ENCODE data around the gene ACSF3.
"Not testable (repeated sequence)": the region's sequence is repeated elsewhere in the genome, so short reads cannot be mapped to it uniquely, and the experiment has no call there.

Gene ACSF3

GRCh38 chr16:89191033-89191900 lies 97.6 kb downstream of the ACSF3 start:
- in situ Hi-C loops (cut with MboI; ENCODE audit: low pct_unique_long_range_greater_than_20kb, low sequenced_read_pairs): no loop called here

GRCh38 chr16:89191901-89192185 lies 98.2 kb downstream of the ACSF3 start:
- in situ Hi-C loops (cut with MboI; ENCODE audit: low pct_unique_long_range_greater_than_20kb, low sequenced_read_pairs): no loop called here
- DNase-seq: no peak

More at GRCh38 chr16:89191033-89191900, 97.6 kb downstream of the ACSF3 start:
- no peak for DNase-seq

GRCh38 chr16:89192186-89192955 lies 98.7 kb downstream of the ACSF3 start:
- peak; percentile 90 for DNase-seq
- in situ Hi-C loops (cut with MboI; ENCODE audit: low pct_unique_long_range_greater_than_20kb, low sequenced_read_pairs): not testable (repeated sequence)

DNA sequence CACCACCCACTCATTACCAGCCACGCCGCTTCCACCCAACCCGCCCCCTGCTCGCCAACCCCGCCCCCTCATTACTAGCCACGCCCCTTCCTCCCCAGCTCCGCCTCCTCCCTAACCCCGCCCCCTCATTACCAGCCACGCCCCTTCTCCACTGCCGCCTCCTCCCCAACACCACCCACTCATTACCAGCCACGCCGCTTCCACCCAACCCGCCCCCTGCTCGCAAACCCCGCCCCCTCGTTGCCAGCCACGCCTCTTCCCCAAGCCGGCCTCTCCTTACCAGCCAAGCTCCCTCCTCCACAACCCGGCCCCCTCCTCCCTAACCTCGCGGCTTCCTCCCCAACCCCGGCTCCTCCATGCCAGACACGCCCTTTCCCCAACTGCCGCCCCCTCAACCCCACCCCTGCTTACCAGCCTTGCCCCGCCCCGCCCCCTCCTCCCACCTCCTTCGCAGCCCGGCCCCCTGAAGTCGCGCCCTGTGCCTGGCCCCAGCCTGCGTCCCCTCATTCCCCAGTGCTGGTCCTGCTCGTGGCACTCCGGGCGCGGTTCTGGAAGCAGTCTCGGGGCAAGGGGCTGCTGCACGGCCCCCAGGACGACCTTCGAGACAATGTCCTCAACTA lies 99.4 kb downstream of the ACSF3 start:
- in situ Hi-C loops (cut with MboI; ENCODE audit: low pct_unique_long_range_greater_than_20kb, low sequenced_read_pairs): no loop called here
- DNase-seq: peak; percentile 69

DNA sequence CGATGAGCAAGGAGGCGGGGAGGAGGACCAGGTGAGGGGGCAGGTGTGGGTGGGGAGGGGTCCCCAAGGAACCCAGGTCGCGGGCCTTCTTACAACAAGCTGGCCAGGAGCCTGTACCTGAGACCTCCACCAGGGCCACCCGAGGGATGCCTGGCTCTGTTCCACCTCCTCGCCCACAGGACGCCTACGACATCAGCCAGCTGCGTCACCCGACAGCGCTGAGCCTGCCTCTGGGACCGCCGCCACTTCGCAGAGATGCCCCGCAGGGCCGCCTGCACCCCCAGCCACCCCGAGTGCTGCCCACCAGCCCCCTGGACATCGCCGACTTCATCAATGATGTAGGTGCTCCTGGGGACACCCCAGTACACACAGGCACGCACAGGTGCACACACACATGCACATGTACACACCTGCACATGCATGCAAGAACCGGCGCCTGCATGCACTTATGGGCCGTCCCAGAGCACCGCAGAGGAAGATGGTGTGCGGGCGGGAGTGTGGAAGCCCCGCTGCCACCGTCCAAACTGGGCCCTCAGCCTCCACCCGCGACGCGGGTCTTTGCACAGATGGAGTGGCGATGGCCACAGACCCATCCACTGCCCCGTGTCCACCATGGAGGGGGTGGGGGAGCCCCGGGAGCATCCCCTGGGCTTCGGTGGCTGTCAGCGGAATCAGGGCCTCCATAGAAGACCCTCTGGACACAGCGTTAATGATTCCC lies 100.1 kb downstream of the ACSF3 start:
- in situ Hi-C loops (cut with MboI; ENCODE audit: low pct_unique_long_range_greater_than_20kb, low sequenced_read_pairs): no loop called here
- DNase-seq: no peak

- in situ Hi-C loops (cut with MboI; ENCODE audit: low pct_unique_long_range_greater_than_20kb, low sequenced_read_pairs): no loop called here
- DNase-seq: no peak
Observed at GRCh38 chr16:89194340-89195311, 101.0 kb downstream of the ACSF3 start.

GRCh38 chr16:89195521-89196171 lies 102.0 kb downstream of the ACSF3 start:
- in situ Hi-C loops (cut with MboI; ENCODE audit: low pct_unique_long_range_greater_than_20kb, low sequenced_read_pairs): no loop called here
- DNase-seq: no peak

GRCh38 chr16:89197033-89197632 lies 103.5 kb downstream of the ACSF3 start:
- no peak for DNase-seq
- in situ Hi-C loops (cut with MboI; ENCODE audit: low pct_unique_long_range_greater_than_20kb, low sequenced_read_pairs): no loop called here

- DNase-seq: no peak
- in situ Hi-C loops (cut with MboI; ENCODE audit: low pct_unique_long_range_greater_than_20kb, low sequenced_read_pairs): no loop called here
Observed at GRCh38 chr16:89197633-89198416, 104.2 kb downstream of the ACSF3 start.

- in situ Hi-C loops (cut with MboI; ENCODE audit: low pct_unique_long_range_greater_than_20kb, low sequenced_read_pairs): no loop called here
- DNase-seq: no peak
Observed at GRCh38 chr16:89198417-89199240, 105.0 kb downstream of the ACSF3 start.

- no peak for DNase-seq
Observed at GRCh38 chr16:89199241-89200123, 105.8 kb downstream of the ACSF3 start.

GRCh38 chr16:89200124-89200849 lies 106.6 kb downstream of the ACSF3 start, which contains the start of gene SLC22A31:
TSS of gene SLC22A31 (minus strand) at chr16:89200537. CDS start at chr16:89200501, 36 bp downstream.
- in situ Hi-C loops (cut with MboI; ENCODE audit: low pct_unique_long_range_greater_than_20kb, low sequenced_read_pairs): no loop called here

More at GRCh38 chr16:89199241-89200123, 105.8 kb downstream of the ACSF3 start:
- in situ Hi-C loops (cut with MboI; ENCODE audit: low pct_unique_long_range_greater_than_20kb, low sequenced_read_pairs): no loop called here

GRCh38 chr16:89200850-89201411 lies 107.3 kb downstream of the ACSF3 start:
- in situ Hi-C loops (cut with MboI; ENCODE audit: low pct_unique_long_range_greater_than_20kb, low sequenced_read_pairs): no loop called here

More at GRCh38 chr16:89200124-89200849, 106.6 kb downstream of the ACSF3 start, which contains the start of gene SLC22A31:
- DNase-seq: no peak

More at GRCh38 chr16:89200850-89201411, 107.3 kb downstream of the ACSF3 start:
- no peak for DNase-seq
